GM18873 (cell line): Measurements from ENCODE around the gene EXOSC9.

Source experiments
- ATAC-seq: cut with Tn5 transposase; IDR thresholded peaks from one replicate; pipeline ENCODE4 v1.9.1; 2021; ENCODE audit warnings: mild to moderate bottlenecking, moderate library complexity, moderate number of reproducible peaks; ENCODE audit not compliant: unreplicated experiment, low FRiP score

EXOSC9 gene

GRCh38 chr4:121788896-121789295, 12.2 kb upstream of the EXOSC9 start:
- ATAC-seq: peak; percentile 67

- no peak for ATAC-seq
Measured at GRCh38 chr4:121789455-121789854, 11.7 kb upstream of the EXOSC9 start.

- ATAC-seq: no peak
Measured at GRCh38 chr4:121789960-121790829, 10.9 kb upstream of the EXOSC9 start.

- no peak for ATAC-seq
Measured at GRCh38 chr4:121790976-121791375, 10.1 kb upstream of the EXOSC9 start.

- no peak for ATAC-seq
Measured at GRCh38 chr4:121791481-121791880, 9.6 kb upstream of the EXOSC9 start.

- ATAC-seq: no peak
Measured at GRCh38 chr4:121792966-121793365, 8.2 kb upstream of the EXOSC9 start.

- no peak for ATAC-seq
Measured at GRCh38 chr4:121794505-121795188, 6.5 kb upstream of the EXOSC9 start.

GRCh38 chr4:121796283-121796682, 4.8 kb upstream of the EXOSC9 start:
- no peak for ATAC-seq

- no peak for ATAC-seq
Measured at GRCh38 chr4:121799208-121799823, 1.8 kb upstream of the EXOSC9 start.

- ATAC-seq: no peak
Measured at GRCh38 chr4:121799867-121800501, 1.1 kb upstream of the EXOSC9 start.

- no peak for ATAC-seq
Measured at GRCh38 chr4:121800638-121800960, 524 bp upstream of the EXOSC9 start.

- no peak for ATAC-seq
Measured at GRCh38 chr4:121801715-121802075, 572 bp downstream of the EXOSC9 start.

GRCh38 chr4:121806411-121806810, 5.3 kb downstream of the EXOSC9 start:
- ATAC-seq: no peak

GRCh38 chr4:121811122-121811521, 10.0 kb downstream of the EXOSC9 start:
- no peak for ATAC-seq

- no peak for ATAC-seq
Measured at GRCh38 chr4:121814756-121815155, 13.6 kb downstream of the EXOSC9 start.

GRCh38 chr4:121817006-121817405, 15.9 kb downstream of the EXOSC9 start:
- ATAC-seq: no peak

- ATAC-seq: no peak
Measured at GRCh38 chr4:121817701-121818100, 16.6 kb downstream of the EXOSC9 start.

- no peak for ATAC-seq
Measured at GRCh38 chr4:121818215-121818614, 17.1 kb downstream of the EXOSC9 start.

GRCh38 chr4:121819216-121819965, 18.3 kb downstream of the EXOSC9 start:
- no peak for ATAC-seq

- ATAC-seq: no peak
Measured at GRCh38 chr4:121822047-121822446, 20.9 kb downstream of the EXOSC9 start.
